ENCODE measurements around the gene MYO1D.

GRCh38 chr17:32813021-32813420 is 63.9 kb downstream of the MYO1D start:
- TF ChIP-seq CTCF (IDR thresholded peaks at IDR 0.05; ENCODE audit: low read depth, low read length) (no peak), EZH2phosphoT487 (IDR thresholded peaks at IDR 0.05; ENCODE audit: low read depth) (no peak)

Data from OCI-LY3 (cell line).